HG03521 (cell line): ENCODE results near the gene CD22.

Source experiments
- ATAC-seq: cut with Tn5 transposase; IDR thresholded peaks from one replicate; pipeline ENCODE4 v1.9.1; 2021; ENCODE audit warnings: mild to moderate bottlenecking, moderate library complexity; ENCODE audit not compliant: unreplicated experiment

Gene CD22

GRCh38 chr19:35295792-35296462 lies 33.1 kb upstream of the CD22 start:
- ATAC-seq, result no peak

- no peak for ATAC-seq
Observed at GRCh38 chr19:35296644-35297514, 32.1 kb upstream of the CD22 start.

GRCh38 chr19:35297515-35297848 lies 31.5 kb upstream of the CD22 start:
- ATAC-seq, result no peak

- no peak for ATAC-seq
Observed at GRCh38 chr19:35297922-35298321, 31.1 kb upstream of the CD22 start.

DNA sequence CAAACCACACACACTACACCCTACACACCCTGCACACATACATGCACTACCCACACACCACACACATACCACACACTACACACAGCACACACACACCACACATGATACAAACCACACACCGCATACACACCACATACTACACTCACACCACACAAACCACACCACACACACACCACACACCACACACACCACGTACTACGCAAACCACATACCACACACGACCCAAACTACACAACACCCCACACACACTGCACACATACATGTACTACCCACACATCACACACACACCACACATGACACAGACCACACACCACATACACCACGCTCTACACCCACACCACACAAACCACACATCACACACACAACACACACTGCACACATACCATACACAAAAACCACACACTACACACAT lies 30.4 kb upstream of the CD22 start:
- no peak for ATAC-seq

DNA sequence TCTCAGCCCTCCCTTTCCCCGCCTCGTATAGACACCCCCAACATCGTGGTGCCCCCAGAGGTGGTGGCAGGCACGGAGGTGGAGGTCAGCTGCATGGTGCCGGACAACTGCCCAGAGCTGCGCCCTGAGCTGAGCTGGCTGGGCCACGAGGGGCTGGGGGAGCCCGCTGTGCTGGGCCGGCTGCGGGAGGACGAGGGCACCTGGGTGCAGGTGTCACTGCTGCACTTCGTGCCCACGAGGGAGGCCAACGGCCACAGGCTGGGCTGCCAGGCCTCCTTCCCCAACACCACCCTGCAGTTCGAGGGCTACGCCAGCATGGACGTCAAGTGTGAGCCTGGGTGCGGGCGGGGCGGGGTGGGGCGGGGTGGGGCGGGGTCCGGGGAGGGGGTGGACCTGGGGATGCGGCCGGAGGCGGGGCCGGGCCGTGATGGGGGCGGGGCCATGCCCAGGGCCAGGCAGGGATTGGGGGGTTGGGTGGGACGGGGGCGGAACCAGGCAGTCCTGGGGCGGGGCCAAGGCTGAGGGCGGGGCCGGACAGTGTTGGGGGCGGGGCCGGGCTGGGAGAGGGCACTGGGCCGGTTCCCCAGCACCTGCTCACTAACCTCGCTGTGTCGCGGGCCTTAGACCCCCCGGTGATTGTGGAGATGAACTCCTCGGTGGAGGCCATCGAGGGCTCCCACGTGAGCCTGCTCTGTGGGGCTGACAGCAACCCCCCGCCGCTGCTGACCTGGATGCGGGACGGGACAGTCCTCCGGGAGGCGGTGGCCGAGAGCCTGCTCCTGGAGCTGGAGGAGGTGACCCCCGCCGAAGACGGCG lies 29.3 kb upstream of the CD22 start:
- no peak for ATAC-seq

GRCh38 chr19:35300339-35300649 lies 28.7 kb upstream of the CD22 start:
- no peak for ATAC-seq

DNA sequence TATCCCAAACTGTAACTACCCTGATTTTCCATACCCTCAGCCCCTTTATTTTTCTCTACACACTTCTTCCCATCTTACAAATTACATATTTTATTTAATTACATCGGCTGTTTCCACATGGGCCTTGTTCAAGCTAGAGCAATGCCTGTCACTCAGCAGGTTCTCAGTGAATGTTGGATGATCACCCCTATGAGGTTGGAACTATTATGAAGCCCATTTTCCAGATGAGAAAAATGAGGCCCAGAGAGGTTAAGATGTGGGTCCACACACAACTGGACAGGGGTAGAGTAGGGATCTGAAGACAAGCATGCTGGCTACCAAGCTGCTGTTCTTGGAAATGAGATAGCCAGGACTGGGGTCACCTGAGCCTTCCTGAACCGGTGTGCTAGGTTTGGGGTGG lies 27.0 kb upstream of the CD22 start:
- ATAC-seq, result no peak

DNA sequence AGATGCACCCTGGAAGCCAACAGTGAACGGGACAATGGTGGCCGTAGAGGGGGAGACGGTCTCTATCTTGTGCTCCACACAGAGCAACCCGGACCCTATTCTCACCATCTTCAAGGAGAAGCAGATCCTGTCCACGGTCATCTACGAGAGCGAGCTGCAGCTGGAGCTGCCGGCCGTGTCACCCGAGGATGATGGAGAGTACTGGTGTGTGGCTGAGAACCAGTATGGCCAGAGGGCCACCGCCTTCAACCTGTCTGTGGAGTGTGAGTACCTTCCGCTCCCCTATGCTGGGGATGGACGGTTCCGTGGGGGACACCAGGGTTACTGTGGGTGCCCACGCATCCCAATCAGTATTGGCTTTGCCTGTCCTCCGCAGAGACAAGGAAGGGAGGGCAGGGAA lies 26.5 kb upstream of the CD22 start:
- ATAC-seq, result no peak

GRCh38 chr19:35303357-35303915 lies 25.6 kb upstream of the CD22 start:
- ATAC-seq, result no peak

GRCh38 chr19:35304036-35304435 lies 25.0 kb upstream of the CD22 start:
- ATAC-seq, result no peak

DNA sequence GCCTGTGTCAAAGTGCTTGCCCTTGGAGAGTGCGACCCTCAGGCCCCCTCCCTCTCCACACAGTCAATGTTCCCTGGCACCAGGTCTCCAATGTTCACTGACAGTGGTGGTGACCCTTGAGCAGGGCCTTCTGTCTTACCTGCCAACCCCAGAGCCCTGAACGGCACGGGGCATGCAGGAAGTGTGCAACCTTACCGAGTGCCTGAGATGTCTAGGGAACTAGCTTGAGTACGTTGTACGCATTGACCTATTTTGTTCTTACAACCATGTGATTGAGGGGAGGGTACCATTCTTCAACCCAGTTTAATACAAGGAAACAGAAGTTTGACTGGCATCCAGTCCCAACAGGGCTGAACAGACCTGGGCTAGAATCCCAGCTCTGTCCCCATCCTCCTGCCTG lies 23.8 kb upstream of the CD22 start:
- no peak for ATAC-seq

DNA sequence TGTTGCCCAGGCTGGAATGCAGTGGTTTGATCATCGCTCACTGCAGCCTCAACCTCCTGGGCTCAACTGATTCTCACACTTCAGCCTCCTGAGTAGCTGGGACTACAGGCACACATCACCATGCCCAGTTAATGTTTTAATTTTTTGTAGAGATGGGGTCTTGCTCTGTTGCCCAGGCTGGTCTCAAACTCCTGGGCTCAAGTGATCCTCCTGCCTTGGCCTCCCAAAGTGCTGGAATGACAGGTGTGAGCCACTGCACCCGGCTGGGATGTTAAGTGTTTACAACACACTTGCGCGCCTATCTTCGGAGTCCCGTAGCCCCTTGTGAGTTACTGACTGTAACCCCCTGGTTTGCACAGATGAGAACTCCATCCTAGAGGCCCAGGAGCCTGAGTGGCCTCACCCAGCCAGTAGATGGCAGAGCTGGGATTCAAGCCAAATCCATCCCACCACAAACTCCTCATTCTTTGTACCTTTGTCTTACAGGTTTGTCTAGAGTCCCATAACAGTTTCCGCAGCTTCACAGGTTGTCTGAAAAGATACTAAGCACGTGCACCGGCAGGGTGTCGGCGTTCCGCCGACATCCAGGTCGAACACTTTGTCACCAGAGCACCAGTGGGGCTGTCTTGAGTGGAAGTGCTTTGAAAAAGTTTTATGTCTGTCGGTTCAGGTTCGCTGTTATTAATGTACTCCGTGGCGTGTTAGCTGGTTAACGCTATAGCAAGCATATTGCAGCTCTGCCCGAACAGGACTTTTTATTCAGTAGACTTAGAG lies 22.3 kb upstream of the CD22 start:
- ATAC-seq, result no peak

GRCh38 chr19:35307931-35308330 lies 21.1 kb upstream of the CD22 start:
- ATAC-seq, result no peak

- ATAC-seq, result no peak
Observed at GRCh38 chr19:35308910-35309309, 20.1 kb upstream of the CD22 start.

GRCh38 chr19:35309481-35310279 lies 19.3 kb upstream of the CD22 start:
- ATAC-seq, result no peak

DNA sequence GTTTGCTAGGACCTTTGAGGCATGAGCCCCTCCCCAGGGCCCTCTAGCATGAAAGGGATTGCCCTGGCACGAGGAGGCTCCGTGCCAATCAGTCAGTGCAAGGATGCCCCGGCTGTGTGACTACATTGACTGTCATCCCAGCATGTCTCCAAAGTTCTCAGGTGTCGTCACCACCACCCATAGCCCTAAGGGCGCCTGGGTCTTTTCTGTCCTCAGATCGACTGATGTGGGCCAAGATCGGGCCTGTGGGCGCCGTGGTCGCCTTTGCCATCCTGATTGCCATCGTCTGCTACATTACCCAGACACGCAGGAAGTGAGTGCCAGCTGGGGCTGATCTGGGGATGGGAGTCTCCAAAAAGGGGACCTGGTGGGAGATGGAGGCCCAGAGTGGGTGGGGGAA lies 18.7 kb upstream of the CD22 start:
- ATAC-seq, result no peak

DNA sequence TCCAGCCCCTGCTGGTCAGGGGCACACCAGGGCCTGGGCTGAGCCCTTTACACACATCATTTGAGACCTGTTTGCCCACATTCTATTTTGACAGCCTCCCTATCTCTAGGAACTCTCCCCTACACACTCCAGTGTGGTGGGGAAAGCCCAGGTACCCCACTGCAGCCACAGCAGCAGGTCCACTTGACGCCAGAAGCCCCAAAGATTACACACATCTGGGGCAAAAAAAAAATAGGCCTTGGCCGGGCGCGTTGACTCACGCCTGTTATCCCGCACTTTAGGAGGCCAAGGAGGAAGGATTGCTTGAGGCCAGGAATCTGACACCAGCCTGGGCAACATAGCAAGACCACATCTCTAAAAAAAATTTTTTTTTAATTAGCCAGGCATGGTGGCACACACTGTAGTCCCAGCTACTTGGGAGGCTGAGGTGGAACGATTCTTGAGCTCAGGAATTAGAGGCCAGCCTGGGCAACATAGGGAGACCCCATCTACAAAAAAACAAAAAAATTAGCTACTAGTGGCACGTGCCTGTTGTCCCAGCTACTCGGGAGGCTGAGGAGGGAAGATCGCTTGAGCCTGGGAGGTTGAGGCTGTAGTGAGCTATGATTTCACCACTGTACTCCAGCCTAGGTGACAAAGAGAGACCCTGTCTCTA lies 18.0 kb upstream of the CD22 start:
- no peak for ATAC-seq

- ATAC-seq, result no peak
Observed at GRCh38 chr19:35311901-35312665, 16.9 kb upstream of the CD22 start.
